Liver (tissue), 3 donors: ENCODE measurements around the gene DNAJC5G.

Source experiments
- ATF3 ChIP-seq: IDR thresholded peaks from 2 replicates; pipeline ENCODE4 v1.6.1; 2016; ENCODE audit warnings: antibody characterized with exemption
- CTCF ChIP-seq: fragments of 150-350 bp; IDR thresholded peaks from 2 replicates; pipeline ENCODE4 v1.5.1; 2017; ENCODE audit warnings: improper control_type of control experiment, low read depth, low read length; ENCODE audit not compliant: missing input control
- JUND ChIP-seq, 2 donors: IDR thresholded peaks; 2 replicates each; pipeline ENCODE4 v1.6.1; 2016; ENCODE audit warnings: antibody characterized with exemption in 2 of 2
- RAD21 ChIP-seq, 2 donors: IDR thresholded peaks; 2 replicates each; pipeline ENCODE4 v1.6.1; 2016; ENCODE audit warnings: antibody characterized with exemption in 2 of 2, mild to moderate bottlenecking in 2 of 2
- REST ChIP-seq: IDR thresholded peaks from 2 replicates; pipeline ENCODE4 v1.6.1; 2016; ENCODE audit warnings: antibody characterized with exemption, mild to moderate bottlenecking
- SP1 ChIP-seq: IDR thresholded peaks from 2 replicates; pipeline ENCODE4 v1.6.1; 2018; ENCODE audit warnings: antibody characterized with exemption, mild to moderate bottlenecking
- TAF1 ChIP-seq: conservative IDR thresholded peaks from 2 replicates; pipeline ENCODE4 v1.6.1; 2016; ENCODE audit warnings: antibody characterized with exemption, mild to moderate bottlenecking
- donor health status: healthy.
- donor health status: healthy.

- TF ChIP-seq TAF1 = no peak
- no peak for TF ChIP-seq CTCF
- TF ChIP-seq SP1 = no peak
- no peak for TF ChIP-seq RAD21 (IDR thresholded peaks at IDR 0.05)
- TF ChIP-seq REST = no peak
- TF ChIP-seq JUND (IDR thresholded peaks at IDR 0.05) = no peak
- no peak for TF ChIP-seq ATF3
Observed at GRCh38 chr2:27307287-27307544, 32.0 kb downstream of the DNAJC5G start.
